H1 (cell line): Measurements from ENCODE around the gene UTRN. TPM values are rescaled to one million over a fixed set of nuclear protein-coding genes. Genes with fewer than 3 reads are reported as not detected.

ENCODE experiments used
- CTCF ChIA-PET: fragments of 300-600 bp; sonication (Branson Sonifier 250); formaldehyde crosslinking; loops from one replicate; lab custom pipeline; 2021; ENCODE audit not compliant: partially characterized antibody; lab: Charles Lee
- POLR2A ChIA-PET: fragments of 300-600 bp; sonication (Branson Sonifier 250); formaldehyde crosslinking; loops from one replicate; lab custom pipeline; 2021; ENCODE audit warnings: inconsistent platforms; ENCODE audit not compliant: partially characterized antibody; lab: Charles Lee
- DNase-seq, 2 experiments: peaks; one replicate each; pipeline versions ENCODE4 v3.0.0 to v3.0.0-alpha.2; 2010 to 2022; ENCODE audit warnings: low spot score in 2 of 2, low read depth in 1 of 2, mixed read lengths in 1 of 2
- FAIRE-seq: peaks from 2 replicates; lab custom pipeline; 2011; peaks lifted over from hg19 to GRCh38; lab: Jason Lieb, UNC
- H2AFZ ChIP-seq: 2 replicates; pipeline ENCODE4 v1.8.1; 2012; ENCODE audit warnings: low read length, inconsistent platforms
- H2AK5ac ChIP-seq: 2 replicates; pipeline ENCODE4 v1.6.1; 2013; ENCODE audit warnings: low read depth, low read length
- H2BK120ac ChIP-seq: replicated peaks from 2 replicates; pipeline ENCODE3; 2013; ENCODE audit warnings: low read depth, low read length, inconsistent platforms
- H2BK12ac ChIP-seq: 2 replicates; pipeline ENCODE4 v1.6.1; 2013; ENCODE audit warnings: low read depth, low read length
- H2BK15ac ChIP-seq: 2 replicates; pipeline ENCODE4 v1.6.1; 2013; ENCODE audit warnings: low read length
- H2BK20ac ChIP-seq: 2 replicates; pipeline ENCODE4 v1.6.1; 2013; ENCODE audit warnings: low read length
- H2BK5ac ChIP-seq: 2 replicates; pipeline ENCODE4 v1.6.1; 2013; ENCODE audit warnings: low read depth, low read length
- H3K14ac ChIP-seq: 2 replicates; pipeline ENCODE4 v1.6.1; 2013; ENCODE audit warnings: inconsistent platforms; ENCODE audit not compliant: insufficient read length
- H3K18ac ChIP-seq: 2 replicates; pipeline ENCODE4 v1.6.1; 2013; ENCODE audit warnings: low read length; ENCODE audit errors: extremely low read depth
- H3K23ac ChIP-seq: 2 replicates; pipeline ENCODE4 v1.6.1; 2013; ENCODE audit warnings: inconsistent platforms; ENCODE audit not compliant: insufficient read length
- H3K23me2 ChIP-seq: 2 replicates; pipeline ENCODE4 v1.6.1; 2013; ENCODE audit warnings: low read depth, low read length
- H3K27ac ChIP-seq: 2 replicates; pipeline ENCODE4 v1.6.1; 2011; ENCODE audit warnings: low read depth, low read length, inconsistent platforms
- H3K27me3 ChIP-seq, 4 experiments: replicated peaks in 1 of 4; 1 replicate in 1 of 4; 2 replicates in 3 of 4; pipeline versions ENCODE4 v1.6.1 to v1.8.1; 2011 to 2013; ENCODE audit warnings: low read length in 3 of 4, mild to moderate bottlenecking in 3 of 4, inconsistent platforms in 2 of 4, mixed read lengths in 2 of 4, moderate library complexity in 1 of 4; ENCODE audit not compliant: control insufficient read depth in 3 of 4, insufficient read depth in 3 of 4; ENCODE audit errors: extremely low read depth in 1 of 4
- H3K36me3 ChIP-seq, 4 experiments: 2 replicates each; pipeline versions ENCODE4 v1.6.1 to v1.8.1; 2011 to 2013; ENCODE audit warnings: mild to moderate bottlenecking in 4 of 4, low read length in 3 of 4, moderate library complexity in 2 of 4, control low read depth in 1 of 4, inconsistent platforms in 1 of 4; ENCODE audit not compliant: insufficient read depth in 4 of 4, control insufficient read depth in 2 of 4
- H3K4ac ChIP-seq: replicated peaks from 2 replicates; pipeline ENCODE3; 2013; ENCODE audit warnings: low read length, low read depth, mixed read lengths, inconsistent platforms; ENCODE audit not compliant: insufficient read length
- H3K4me1 ChIP-seq, 4 experiments: replicated peaks in 1 of 4; 1 replicate in 1 of 4; 2 replicates in 3 of 4; pipeline versions ENCODE4 v1.6.1 to v1.8.1; 2011 to 2013; ENCODE audit warnings: low read length in 3 of 4, inconsistent platforms in 2 of 4, mixed read lengths in 1 of 4; ENCODE audit not compliant: insufficient read depth in 4 of 4, control insufficient read depth in 3 of 4
- H3K4me2 ChIP-seq, 2 experiments: 2 replicates each; pipeline versions ENCODE4 v1.6.1 to v1.8.1; 2011 to 2013; ENCODE audit warnings: low read depth in 2 of 2, low read length in 2 of 2, control low read depth in 1 of 2, inconsistent platforms in 1 of 2, mild to moderate bottlenecking in 1 of 2; ENCODE audit not compliant: insufficient read depth in 1 of 2
- H3K4me3 ChIP-seq, 4 experiments: fragments of 200-600, 300-600 bp in 1 of 4; sonication (generic), shearing (Covaris generic), sonication (Bioruptor Twin) in 1 of 4; 2 replicates each; pipeline versions ENCODE4 v1.5.1 to v1.8.1; 2011 to 2016; ENCODE audit warnings: low read length in 4 of 4, low read depth in 3 of 4, control low read depth in 2 of 4, inconsistent platforms in 2 of 4, mild to moderate bottlenecking in 2 of 4, mixed read lengths in 1 of 4, moderate library complexity in 1 of 4; ENCODE audit not compliant: insufficient read depth in 2 of 4; ENCODE audit errors: extremely low read depth in 1 of 4
- H3K56ac ChIP-seq: replicated peaks from 2 replicates; pipeline ENCODE3; 2013; ENCODE audit warnings: low read depth, mild to moderate bottlenecking, mixed read lengths, low read length, inconsistent platforms; ENCODE audit not compliant: insufficient read length
- H3K79me1 ChIP-seq: 2 replicates; pipeline ENCODE4 v1.6.1; 2013; ENCODE audit warnings: low read depth, low read length, control low read depth
- H3K79me2 ChIP-seq, 2 experiments: 2 replicates each; pipeline versions ENCODE4 v1.6.1 to v1.8.1; 2012 to 2013; ENCODE audit warnings: low read length in 2 of 2, mild to moderate bottlenecking in 2 of 2, inconsistent platforms in 1 of 2; ENCODE audit not compliant: insufficient read depth in 2 of 2, control insufficient read depth in 1 of 2
- H3K9ac ChIP-seq, 4 experiments: replicated peaks in 1 of 4; 1 replicate in 1 of 4; 2 replicates in 3 of 4; pipeline versions ENCODE4 v1.6.1 to v1.8.1; 2011 to 2013; ENCODE audit warnings: low read depth in 3 of 4, low read length in 3 of 4, control low read depth in 2 of 4, mild to moderate bottlenecking in 2 of 4, moderate library complexity in 2 of 4, inconsistent platforms in 1 of 4; ENCODE audit errors: extremely low read depth in 1 of 4
- H3K9me3 ChIP-seq, 2 experiments: 2 replicates each; pipeline versions ENCODE4 v1.6.1 to v1.8.1; 2012 to 2013; ENCODE audit warnings: mild to moderate bottlenecking in 2 of 2, moderate library complexity in 2 of 2, control low read depth in 1 of 2, inconsistent platforms in 1 of 2, low read depth in 1 of 2, low read length in 1 of 2, mixed read lengths in 1 of 2; ENCODE audit not compliant: insufficient read depth in 2 of 2
- H4K20me1 ChIP-seq, 2 experiments: replicated peaks in 1 of 2; 2 replicates each; pipeline versions ENCODE3 to v1.8.1; 2011 to 2013; ENCODE audit warnings: inconsistent platforms in 2 of 2, low read length in 2 of 2, mild to moderate bottlenecking in 1 of 2; ENCODE audit not compliant: insufficient read depth in 2 of 2, control insufficient read depth in 1 of 2
- H4K5ac ChIP-seq: 2 replicates; pipeline ENCODE4 v1.6.1; 2013; ENCODE audit warnings: low read length, low read depth, mixed read lengths, inconsistent platforms; ENCODE audit not compliant: insufficient read length
- H4K8ac ChIP-seq: 2 replicates; pipeline ENCODE4 v1.8.0; 2013; ENCODE audit warnings: mild to moderate bottlenecking, moderate library complexity, low read length, inconsistent platforms; ENCODE audit not compliant: insufficient read depth; ENCODE audit errors: extremely low read depth
- H4K91ac ChIP-seq: replicated peaks from 2 replicates; pipeline ENCODE3; 2013; ENCODE audit warnings: low read length, mixed read lengths, inconsistent platforms; ENCODE audit not compliant: insufficient read length
- SUZ12 ChIP-seq: fragments of 200-600 bp; sonication (generic); IDR thresholded peaks from 2 replicates; pipeline ENCODE4 v1.6.1; 2012; ENCODE audit warnings: mild to moderate bottlenecking, inconsistent platforms, low read length, moderate library complexity, mixed read lengths
- WGBS, 2 experiments: shearing (Covaris generic) in 1 of 2; methylation state at CpG; one replicate each; pipeline versions ENCODE4 v1.1.6 to v1.1.7; 2013 to 2015; ENCODE audit warnings: low lambda C conversion rate in 2 of 2, mixed read lengths in 2 of 2, inconsistent platforms in 1 of 2, low coverage in 1 of 2, missing lambda C conversion rate in 1 of 2; ENCODE audit not compliant: insufficient replicate concordance in 2 of 2, insufficient coverage in 1 of 2, insufficient read length in 1 of 2; ENCODE audit errors: extremely low coverage in 1 of 2, missing lambda C conversion rate in 1 of 2; 5-methylcytosine and 5-hydroxymethylcytosine counted together
- polyA plus RNA-seq, 7 experiments: library from polyadenylated mRNA; depleted of rRNA in 3 of 7; stranded (reverse) in 5 of 7; unstranded in 2 of 7; fragments of >200 nt in 5 of 7; fragments of 200-250 nt in 2 of 7; gene quantifications; 1 replicate in 5 of 7; 2 replicates in 1 of 7; 4 replicates in 1 of 7; pipeline versions ENCODE4 v1.2.1 to v1.2.3, GENCODE V29; 2011 to 2013; ENCODE audit warnings: missing spikeins in 2 of 7, mixed read lengths in 2 of 7
- total RNA-seq: library from RNA; stranded (reverse); fragmentation: NEBNext Ultra II Directional; extraction: Animal tissue kit (Norgen Biotek cat#: 25700); gene quantifications from 2 replicates; pipeline ENCODE4 v1.2.1, GENCODE V29; 2021

Gene UTRN
- total and polyA plus RNA-seq, 2 of the 8 experiments (the other 6 are each of a cell fraction or from before 2014, with no cell fraction given) = 25.0 to 112 TPM

GRCh38 chr6:144319211-144319610 is 34.1 kb downstream of the UTRN start:
- H2AFZ ChIP-seq = no peak overlapping the region
- no peak overlapping the region for H2BK12ac ChIP-seq
- no peak for TF ChIP-seq SUZ12
- H3K79me2 ChIP-seq = peaks cover 0 to 14% of the 10 kb centered on the region in 2 experiments; a peak in 1 of 4 replicates
- ChIA-PET CTCF (no interaction called here), POLR2A (interaction anchor here (0.6 kb wide), 2 partner anchors 21 to 88 kb away, joined by 3 to 5 read pairs; no protein-coding TSS in a partner anchor)
- no peak overlapping the region for H3K23ac ChIP-seq
- peaks cover 0 to 8% (median 6%) of the 10 kb centered on the region in 4 experiments; a peak in 4 of 7 replicates for H3K4me1 ChIP-seq
- no peak overlapping the region for H4K91ac ChIP-seq
- H3K36me3 ChIP-seq = no peaks in the 10 kb centered on the region
- no peaks in the 10 kb centered on the region for H3K27me3 ChIP-seq
- no peak overlapping the region for H2AK5ac ChIP-seq
- no peak overlapping the region for H3K4ac ChIP-seq
- no peak overlapping the region for H2BK20ac ChIP-seq
- no peak overlapping the region for H3K18ac ChIP-seq
- no peak overlapping the region for H4K5ac ChIP-seq
- no peaks in the 10 kb centered on the region; the same call in 1 of the 2 replicates for H3K23me2 ChIP-seq
- H3K56ac ChIP-seq = no peak overlapping the region
- DNase-seq (no peak), FAIRE-seq (no peak)
- no peak overlapping the region for H3K9ac ChIP-seq
- H2BK5ac ChIP-seq = no peak overlapping the region
- H3K27ac ChIP-seq = no peak overlapping the region
- no peak overlapping the region for H3K4me2 ChIP-seq
- H3K79me1 ChIP-seq = no peaks in the 10 kb centered on the region; the same call in 1 of the 2 replicates
- no peaks in the 10 kb centered on the region for H4K20me1 ChIP-seq
- WGBS, 2 experiments = 90% methylated on average over 4 of the region's 4 CpGs; no CpG with 5 or more reads in 1 of the 2 experiments
- H2BK15ac ChIP-seq = no peak overlapping the region
- H3K4me3 ChIP-seq = no peak overlapping the region
- H3K9me3 ChIP-seq = no peaks in the 10 kb centered on the region
- H3K14ac ChIP-seq = no peak overlapping the region
- no peak overlapping the region for H4K8ac ChIP-seq
- no peak overlapping the region for H2BK120ac ChIP-seq
